H54 (cell line): ENCODE data around the gene PDE4D.
"Not testable (repeated sequence)": the region's sequence is repeated elsewhere in the genome, so short reads cannot be mapped to it uniquely, and the experiment has no call there.

Experiments used
- DNase-seq: peaks from one replicate; pipeline ENCODE4 v3.0.0; 2011; ENCODE audit warnings: low spot score, mixed read lengths; ENCODE audit not compliant: insufficient read length
- FAIRE-seq: peaks from 3 replicates; lab custom pipeline; 2011; peaks lifted over from hg19 to GRCh38; lab: Jason Lieb, UNC
- POLR2A ChIP-seq: IDR thresholded peaks from 2 replicates; pipeline ENCODE4 v1.6.1; 2011; ENCODE audit warnings: low read depth, mild to moderate bottlenecking, low read length

The PDE4D gene

DNA sequence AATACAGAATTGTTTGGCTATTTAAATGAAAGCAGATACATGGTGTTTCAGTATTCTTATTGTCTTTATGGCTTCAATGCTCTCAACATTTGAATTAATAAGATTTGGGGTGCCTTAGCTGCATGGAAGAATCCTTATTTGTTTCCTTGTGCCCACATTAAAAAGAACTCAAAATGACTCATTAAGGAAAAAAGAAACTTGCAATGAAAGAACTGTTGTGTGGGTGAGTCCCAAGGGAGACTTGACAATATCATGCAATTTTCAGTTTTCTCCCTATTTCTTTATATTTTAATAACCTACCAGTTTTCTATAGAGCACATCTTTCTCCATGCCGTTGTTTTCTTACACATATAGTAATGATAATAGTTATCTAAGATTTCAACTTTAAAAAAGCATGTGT is 404.0 kb downstream of the PDE4D start:
- DNase-seq (no peak), FAIRE-seq (no peak)
- no peak for TF ChIP-seq POLR2A

DNA sequence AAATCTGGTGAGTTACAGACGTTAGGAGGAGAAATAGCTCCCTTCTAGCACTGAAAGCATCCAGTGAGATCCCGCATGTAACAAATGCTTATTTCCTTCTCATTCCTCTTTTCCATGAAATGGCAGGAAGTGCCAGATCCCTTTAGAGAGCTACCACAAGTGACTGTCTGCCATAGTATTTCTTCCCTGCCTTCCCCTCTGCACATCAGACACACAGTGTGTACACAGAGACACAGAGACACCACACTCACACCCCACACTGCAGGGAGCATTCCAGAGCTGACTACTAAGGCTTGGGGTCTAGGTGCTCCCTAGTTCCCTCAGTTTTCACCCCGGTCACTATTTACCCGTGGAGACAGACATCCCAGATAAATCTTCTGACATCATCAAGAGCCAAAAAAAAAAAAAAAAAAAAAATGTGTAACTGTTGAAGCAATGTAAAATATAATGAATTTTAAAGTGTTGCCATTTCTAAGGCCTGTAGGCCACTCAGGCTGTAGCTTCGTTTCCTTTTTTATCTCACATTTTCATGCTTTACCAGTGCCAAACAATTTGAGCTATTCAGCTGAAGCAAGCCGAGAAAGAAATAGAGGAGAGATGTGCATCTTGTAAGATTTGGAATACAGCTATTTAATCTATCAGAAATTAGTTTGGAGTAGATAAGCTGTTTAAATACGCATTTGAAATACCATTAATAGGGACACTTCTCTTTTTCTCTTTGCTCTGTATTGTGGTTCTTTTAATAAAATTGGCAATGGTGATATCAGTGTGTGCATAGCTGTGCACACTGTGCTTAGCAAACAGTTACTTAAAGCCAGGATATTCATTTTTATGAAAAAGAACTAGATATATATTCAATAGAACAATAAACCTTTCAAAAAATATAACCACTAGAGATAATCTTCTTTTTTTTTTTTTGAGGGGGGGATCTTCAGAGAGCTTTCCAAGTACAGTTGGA is 405.5 kb downstream of the PDE4D start:
- DNase-seq = no peak
- FAIRE-seq = no peak
- no peak for TF ChIP-seq POLR2A

DNA sequence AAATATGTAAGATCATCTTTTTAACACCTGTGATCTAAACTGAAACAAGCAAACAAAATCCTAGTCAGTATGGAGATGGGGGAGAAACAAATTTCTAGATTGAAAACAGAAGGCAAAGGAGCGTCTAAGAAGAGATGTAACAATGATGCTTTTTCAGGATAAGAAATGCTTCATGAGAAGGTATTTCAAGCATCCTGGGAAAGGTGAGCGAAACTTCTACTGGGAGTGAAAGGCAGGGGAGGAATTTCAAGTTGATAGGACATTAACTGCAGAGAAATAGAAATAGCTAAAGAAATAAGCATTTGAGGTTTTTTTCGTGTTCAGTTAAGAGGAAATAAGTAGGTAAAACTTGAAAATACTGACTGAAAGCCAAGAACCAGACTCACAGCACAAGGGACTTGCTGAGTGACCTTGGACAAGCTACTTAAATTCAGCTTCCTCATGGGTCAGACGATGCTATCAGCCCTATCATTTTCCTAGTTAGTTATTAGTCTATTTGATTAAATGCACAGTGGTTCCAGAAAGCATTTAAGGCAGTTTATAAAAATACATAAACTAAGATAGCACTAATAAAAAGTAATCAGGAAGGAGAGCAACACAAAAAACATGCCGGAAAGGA is 406.3 kb downstream of the PDE4D start:
- DNase-seq = no peak
- no peak for FAIRE-seq
- no peak for TF ChIP-seq POLR2A

DNA sequence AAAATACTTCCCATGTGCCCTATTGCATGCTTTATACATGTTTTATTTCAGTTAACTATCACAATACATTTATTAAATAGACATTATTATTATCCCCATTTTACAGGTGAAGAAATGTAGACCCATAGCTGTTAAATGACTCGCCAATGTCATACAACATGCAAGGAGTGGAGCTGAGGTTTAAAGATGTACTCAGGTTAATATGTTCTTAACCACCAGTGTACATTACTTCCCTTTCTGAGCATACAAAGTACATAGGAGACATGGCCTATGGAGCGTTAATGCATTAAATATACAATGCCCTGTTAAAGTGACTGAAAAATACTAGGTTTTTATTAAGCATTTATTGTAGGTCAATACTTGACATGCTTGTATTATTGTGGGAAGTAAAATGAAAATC is 407.0 kb downstream of the PDE4D start:
- TF ChIP-seq POLR2A = no peak
- FAIRE-seq = no peak
- DNase-seq = no peak

DNA sequence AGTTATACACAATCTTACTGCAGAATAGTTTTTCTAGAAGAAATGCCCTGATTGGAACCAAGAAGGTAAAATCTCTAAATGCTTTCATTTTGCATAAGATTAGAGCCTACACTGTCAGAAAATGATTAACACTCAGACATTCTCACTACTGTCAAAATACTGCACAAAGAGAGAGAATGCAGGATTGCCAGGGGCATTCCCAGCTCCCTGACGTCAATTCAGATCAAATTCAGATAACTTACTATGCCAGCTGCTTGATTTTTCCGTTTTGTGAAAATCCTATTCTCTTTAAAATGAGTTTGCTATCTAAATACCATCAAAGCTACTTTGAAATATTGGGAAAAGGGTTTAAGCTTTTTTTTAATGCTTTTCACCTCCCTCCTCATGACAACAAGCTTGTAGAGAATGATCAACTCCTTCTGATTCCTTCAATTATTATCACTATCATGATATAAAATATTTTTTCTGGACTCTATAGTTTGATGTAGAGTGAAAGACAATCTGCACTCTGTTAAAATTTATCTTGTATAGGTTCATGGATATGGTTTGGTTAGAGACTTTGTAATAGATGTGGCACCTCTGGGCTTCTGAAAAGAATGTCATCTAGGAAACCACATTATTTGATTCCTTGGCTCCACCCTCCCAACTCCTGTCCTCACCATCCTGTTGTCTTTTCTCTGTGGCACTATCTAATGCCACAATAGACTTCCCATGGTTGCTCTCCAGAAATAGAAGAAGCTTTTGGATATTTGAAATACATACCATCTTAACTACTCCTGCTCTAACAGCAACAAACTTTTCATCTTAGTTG is 407.7 kb downstream of the PDE4D start:
- TF ChIP-seq POLR2A = no peak
- FAIRE-seq (no peak), DNase-seq (no peak)

DNA sequence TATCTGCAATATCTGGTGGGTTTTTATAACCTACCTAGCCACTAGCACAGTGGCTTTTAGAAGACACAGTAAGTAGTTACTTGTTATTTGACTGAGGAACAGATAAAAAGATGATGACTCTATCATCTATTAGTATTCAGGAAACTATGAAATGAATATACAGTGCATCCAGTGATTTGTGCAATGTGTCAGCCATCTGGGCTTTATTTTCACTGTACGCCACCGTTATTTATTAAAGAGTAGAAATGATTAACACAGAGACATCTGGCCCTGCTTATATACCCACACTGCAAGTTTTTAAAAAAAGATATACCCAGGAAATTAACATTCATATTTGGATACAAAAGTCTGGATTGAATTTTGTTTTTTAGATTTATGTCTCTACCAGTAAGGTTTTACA is 408.4 kb downstream of the PDE4D start:
- DNase-seq (no peak), FAIRE-seq (no peak)
- no peak for TF ChIP-seq POLR2A

DNA sequence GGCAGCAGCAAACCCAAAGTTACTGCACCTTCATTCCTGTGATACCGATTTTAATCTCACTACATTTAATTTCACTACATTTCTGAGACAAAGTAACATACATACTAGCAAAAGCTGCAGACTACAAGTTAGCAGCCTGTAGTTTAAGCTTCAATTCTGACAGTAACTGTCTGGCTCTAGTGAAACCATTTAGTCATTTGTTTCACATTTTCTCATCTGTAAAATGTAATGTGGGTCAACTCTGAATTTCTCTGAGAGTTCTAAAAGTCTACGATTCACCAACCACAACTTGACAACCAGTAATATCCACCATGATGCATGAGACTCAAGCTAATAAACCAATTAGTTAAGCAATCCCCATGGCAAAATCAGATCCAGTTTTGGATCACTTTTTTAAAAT is 408.9 kb downstream of the PDE4D start:
- FAIRE-seq = peak; percentile 6

DNA sequence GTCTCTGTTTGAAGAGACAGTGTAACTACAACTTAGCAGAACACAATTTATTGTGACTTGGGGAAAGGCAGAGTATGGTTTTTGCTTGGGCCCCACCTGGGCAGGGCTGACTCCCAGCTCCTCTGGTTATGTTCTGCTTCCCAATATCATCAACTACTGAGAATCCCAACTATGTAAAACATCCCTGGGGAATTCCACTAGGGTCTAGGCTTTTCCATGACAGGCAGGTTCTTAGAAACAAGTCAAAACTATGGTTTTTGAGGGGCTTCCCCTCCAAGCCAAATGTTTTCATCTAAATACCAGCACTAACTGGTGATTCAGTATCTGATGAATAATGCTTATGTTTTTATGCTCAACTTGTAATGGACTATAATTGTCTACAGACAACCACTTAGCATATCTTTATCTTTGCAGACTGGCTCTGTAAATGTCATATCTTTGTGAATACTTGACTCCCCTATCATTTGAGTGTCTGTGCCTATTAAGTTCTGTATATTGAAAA is 409.5 kb downstream of the PDE4D start:
- no peak for TF ChIP-seq POLR2A
- FAIRE-seq = no peak
- DNase-seq = no peak

More for the DNA sequence above, 408.9 kb downstream of the PDE4D start:
- no peak for DNase-seq
- no peak for TF ChIP-seq POLR2A

DNA sequence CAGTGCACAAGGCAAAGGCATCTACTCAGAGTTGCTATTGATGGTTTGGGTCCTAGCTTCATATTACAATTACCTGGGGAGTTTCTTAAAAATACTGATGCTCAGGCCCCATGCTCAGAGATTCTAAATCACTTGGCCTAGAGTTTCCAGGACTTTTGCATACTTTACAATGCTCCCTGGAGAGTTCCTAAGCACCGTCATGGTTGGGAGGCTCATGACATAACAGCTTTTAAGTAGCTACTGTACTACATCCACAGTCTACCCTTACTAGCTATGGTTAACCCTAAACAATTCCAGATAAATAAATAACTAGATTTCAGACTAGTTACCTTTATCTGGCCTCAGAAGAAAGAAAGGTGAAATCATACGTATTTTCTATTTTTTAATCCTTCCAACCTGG is 414.4 kb downstream of the PDE4D start:
- FAIRE-seq = no peak
- no peak for TF ChIP-seq POLR2A
- no peak for DNase-seq

DNA sequence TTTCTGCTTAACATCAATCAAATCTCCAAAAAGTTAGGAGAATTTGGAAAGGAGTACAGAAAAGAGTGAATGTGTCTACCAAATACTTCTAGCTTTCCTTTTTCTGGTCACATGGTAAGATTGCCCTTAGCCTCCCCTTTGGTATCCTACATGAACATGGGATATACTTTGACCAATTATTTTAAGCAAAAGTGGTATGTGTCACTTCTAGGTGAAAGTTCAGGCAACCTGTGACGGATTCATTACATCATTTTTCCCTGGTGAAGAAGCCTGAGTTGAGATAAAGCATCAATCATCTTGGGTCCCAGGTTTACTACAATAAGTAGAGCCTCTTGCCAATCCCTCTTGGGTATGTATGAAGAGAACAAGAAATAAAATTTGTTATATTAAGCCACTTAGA is 419.2 kb downstream of the PDE4D start:
- no peak for TF ChIP-seq POLR2A
- DNase-seq (no peak), FAIRE-seq (no peak)

DNA sequence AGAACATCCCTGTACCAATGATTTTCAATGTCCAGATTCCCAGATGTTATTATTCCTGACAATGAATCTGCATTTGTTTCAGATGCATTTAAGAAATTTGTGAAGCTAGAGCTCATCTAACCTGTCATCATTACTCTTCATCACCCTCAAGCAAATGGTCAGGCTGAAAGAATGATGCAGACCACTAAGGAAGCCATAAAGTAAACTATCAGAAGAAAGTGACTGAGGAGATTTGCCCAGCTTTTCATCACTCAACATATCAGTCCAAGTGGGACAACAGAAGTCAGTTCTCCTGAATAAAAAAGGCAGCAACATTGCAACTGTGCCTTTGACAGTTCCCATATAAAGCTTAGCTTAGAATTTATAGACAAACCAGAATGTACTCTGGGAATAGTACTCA is 419.9 kb downstream of the PDE4D start:
- DNase-seq (no peak), FAIRE-seq (no peak)
- TF ChIP-seq POLR2A = no peak

DNA sequence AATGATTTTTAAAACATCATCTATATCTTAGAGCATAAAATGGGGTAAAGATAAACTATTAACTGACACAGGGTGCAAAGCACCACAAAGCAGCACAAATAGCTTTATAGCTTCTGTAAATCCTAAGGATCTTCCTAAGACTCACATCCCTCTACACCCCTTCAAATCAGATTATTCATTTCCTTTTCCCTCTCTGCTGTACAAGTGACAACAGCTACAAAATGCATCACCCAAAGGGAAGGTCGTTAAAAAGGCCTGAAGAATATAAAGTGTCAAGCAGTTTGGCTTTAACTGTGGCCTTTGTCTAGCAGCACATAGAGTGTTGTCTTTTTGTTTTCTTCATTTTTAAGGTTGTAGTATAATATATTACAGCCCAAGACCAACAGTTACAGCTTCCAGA is 422.1 kb downstream of the PDE4D start:
- DNase-seq (no peak), FAIRE-seq (no peak)
- no peak for TF ChIP-seq POLR2A

DNA sequence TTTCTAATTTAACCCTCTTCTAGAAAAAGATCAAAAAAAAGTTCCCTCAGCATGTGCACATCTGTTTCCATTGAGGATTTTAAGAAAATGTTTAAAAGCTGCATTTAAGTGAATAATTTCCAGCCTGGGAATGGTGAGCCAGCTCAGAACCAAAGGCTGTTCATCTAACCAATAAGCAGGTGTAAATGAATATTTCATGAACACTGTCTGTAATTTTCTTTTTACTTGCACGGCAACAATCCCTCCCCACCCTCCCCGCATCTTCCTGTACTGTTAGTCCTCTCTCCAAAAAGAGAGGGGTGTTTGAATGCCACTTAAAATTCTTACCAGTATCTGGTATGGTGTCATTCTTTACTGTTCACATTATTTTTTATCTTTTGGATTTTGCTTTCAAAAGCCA is 425.6 kb downstream of the PDE4D start:
- TF ChIP-seq POLR2A = no peak
- FAIRE-seq = no peak
- no peak for DNase-seq

DNA sequence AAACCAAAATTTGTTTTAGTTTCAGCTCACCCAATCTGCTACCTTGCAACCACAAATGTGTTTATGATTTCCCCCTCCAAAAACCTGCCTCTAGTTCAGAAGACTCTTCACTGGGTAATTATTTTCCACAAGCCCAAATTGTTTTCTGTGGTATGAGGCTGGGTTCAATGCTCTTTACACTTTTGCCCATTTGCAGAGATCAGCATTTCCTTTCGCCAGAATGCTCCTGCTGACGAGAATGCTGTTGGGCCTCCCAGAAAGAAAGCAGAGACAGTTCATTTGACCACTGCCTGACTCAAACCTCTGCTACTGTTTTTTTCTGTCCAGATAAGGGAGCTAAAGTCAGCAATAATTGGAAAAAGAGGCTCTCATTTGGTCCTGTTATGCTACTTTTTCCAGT is 427.3 kb downstream of the PDE4D start:
- DNase-seq (no peak), FAIRE-seq (no peak)
- TF ChIP-seq POLR2A = no peak

DNA sequence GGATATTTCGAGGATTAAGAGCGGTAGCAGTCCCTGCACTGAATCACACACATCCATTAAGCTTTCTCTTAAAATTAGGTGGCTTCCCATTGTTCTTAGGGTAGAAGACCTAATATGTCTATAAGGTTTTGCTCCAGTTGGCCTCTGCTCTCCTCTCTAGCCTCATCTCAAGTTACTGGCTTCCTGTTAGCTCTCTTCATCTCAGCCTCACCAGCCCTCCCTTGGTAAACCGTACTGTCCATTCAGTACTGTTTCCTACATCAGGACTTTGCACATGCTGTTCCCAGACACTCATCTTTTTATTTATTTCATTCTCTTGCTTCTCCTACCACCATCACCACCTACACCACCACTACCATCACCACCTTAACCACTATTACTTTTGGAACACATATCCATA is 428.6 kb downstream of the PDE4D start:
- no peak for DNase-seq
- no peak for FAIRE-seq
- TF ChIP-seq POLR2A = no peak

DNA sequence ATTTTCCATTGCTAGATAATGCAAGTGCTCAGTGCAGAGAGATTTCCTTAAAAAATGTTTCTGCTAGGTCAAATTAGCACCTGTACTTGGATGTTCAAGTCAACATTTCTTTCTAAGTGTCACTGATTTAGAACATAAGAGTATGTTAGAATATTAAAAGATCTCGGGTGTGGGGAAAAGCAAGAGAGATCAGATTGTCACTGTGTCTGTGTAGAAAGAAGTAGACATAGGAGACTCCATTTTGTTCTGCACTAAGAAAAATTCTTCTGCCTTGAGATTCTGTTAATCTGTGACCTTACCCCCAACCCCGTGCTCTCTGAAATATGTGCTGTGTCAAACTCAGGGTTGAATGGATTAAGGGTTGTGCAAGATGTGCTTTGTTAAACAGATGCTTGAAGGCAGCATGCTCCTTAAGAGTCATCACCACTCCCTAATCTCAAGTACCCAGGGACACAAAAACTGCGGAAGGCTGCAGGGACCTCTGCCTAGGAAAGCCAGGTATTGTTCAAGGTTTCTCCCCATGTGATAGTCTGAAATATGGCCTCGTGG is 429.8 kb downstream of the PDE4D start:
- DNase-seq, FAIRE-seq: not testable (repeated sequence)
